HepG2 (cell line): Measurements from ENCODE around the gene RNU7-1. TPM values are rescaled to one million over a fixed set of nuclear protein-coding genes. Genes with fewer than 3 reads are reported as not detected.

Source experiments
- ATRX ChIP-seq: sonication (generic); formaldehyde crosslinking; IDR thresholded peaks from 2 replicates; pipeline ENCODE4 v1.4.0; 2020; ENCODE audit warnings: missing genetic modification reagents, borderline replicate concordance
- BORCS8-MEF2B ChIP-seq: sonication (generic); formaldehyde crosslinking; IDR thresholded peaks from 2 replicates; pipeline ENCODE4 v1.8.0; 2022; ENCODE audit warnings: mild to moderate bottlenecking, missing genetic modification reagents
- CENPX ChIP-seq: sonication (generic); formaldehyde crosslinking; IDR thresholded peaks from 2 replicates; pipeline ENCODE4 v1.9.0; 2021; ENCODE audit warnings: mild to moderate bottlenecking, missing genetic modification reagents, moderate library complexity
- DMAP1 ChIP-seq: IDR thresholded peaks from 2 replicates; pipeline ENCODE4 v1.6.1; 2016
- EHMT2 ChIP-seq: fragments of 200-600 bp; sonication (generic); IDR thresholded peaks from 2 replicates; pipeline ENCODE4 v1.7.0; 2017; ENCODE audit warnings: antibody characterized with exemption, low read depth, low read length, borderline replicate concordance
- HMG20A ChIP-seq: IDR thresholded peaks from 2 replicates; pipeline ENCODE4 v1.6.1; 2016; ENCODE audit warnings: borderline replicate concordance
- IRX3 ChIP-seq: sonication (generic); formaldehyde crosslinking; IDR thresholded peaks from 2 replicates; pipeline ENCODE4 v1.8.1; 2023; ENCODE audit warnings: mild to moderate bottlenecking, low read depth, missing genetic modification reagents, borderline replicate concordance
- KDM2A ChIP-seq: sonication (generic); formaldehyde crosslinking; IDR thresholded peaks from 2 replicates; pipeline ENCODE4 v1.4.0; 2020; ENCODE audit warnings: low read depth, missing genetic modification reagents, borderline replicate concordance
- KLF16 ChIP-seq, 2 experiments: sonication (generic) in 1 of 2; formaldehyde crosslinking in 1 of 2; IDR thresholded peaks; 2 replicates each; pipeline versions ENCODE4 v1.6.1 to v1.8.0; 2016 to 2023; ENCODE audit warnings: missing genetic modification reagents in 2 of 2, missing compliant biosample characterization in 1 of 2
- KMT2A ChIP-seq: sonication (generic); formaldehyde crosslinking; IDR thresholded peaks from 2 replicates; pipeline ENCODE4 v1.4.0; 2020; ENCODE audit warnings: missing genetic modification reagents
- MED13 ChIP-seq: sonication (generic); formaldehyde crosslinking; IDR thresholded peaks from 2 replicates; pipeline ENCODE4 v1.5.0; 2020; ENCODE audit warnings: missing genetic modification reagents
- MZF1 ChIP-seq: sonication (generic); formaldehyde crosslinking; IDR thresholded peaks from 2 replicates; pipeline ENCODE4 v1.8.1; 2023; ENCODE audit warnings: mild to moderate bottlenecking, missing genetic modification reagents, borderline replicate concordance
- NCOR1 ChIP-seq: fragments of 200-600 bp; sonication (generic); IDR thresholded peaks from 2 replicates; pipeline ENCODE4 v1.7.0; 2017; ENCODE audit warnings: antibody characterized with exemption, low read length, borderline replicate concordance
- RFX1 ChIP-seq: fragments of 450-650 bp; IDR thresholded peaks from 2 replicates; pipeline ENCODE4 v1.6.1; 2017
- SP2 ChIP-seq: sonication (generic); formaldehyde crosslinking; IDR thresholded peaks from 2 replicates; pipeline ENCODE4 v1.5.1; 2020; ENCODE audit warnings: mild to moderate bottlenecking, missing genetic modification reagents
- ZBTB8A ChIP-seq: sonication (generic); formaldehyde crosslinking; IDR thresholded peaks from 2 replicates; pipeline ENCODE4 v1.4.0; 2020; ENCODE audit warnings: mild to moderate bottlenecking, low read depth, missing genetic modification reagents, borderline replicate concordance
- ZC3H4 ChIP-seq: sonication (generic); formaldehyde crosslinking; IDR thresholded peaks from 2 replicates; pipeline ENCODE4 v1.4.0; 2020; ENCODE audit warnings: missing genetic modification reagents, borderline replicate concordance
- ZFY ChIP-seq: sonication (generic); formaldehyde crosslinking; IDR thresholded peaks from 2 replicates; pipeline ENCODE4 v1.4.0; 2020; ENCODE audit warnings: missing genetic modification reagents
- ZNF263 ChIP-seq: sonication (generic); formaldehyde crosslinking; IDR thresholded peaks from 2 replicates; pipeline ENCODE4 v1.4.0; 2020; ENCODE audit warnings: missing genetic modification reagents
- ZNF317 ChIP-seq: sonication (generic); formaldehyde crosslinking; IDR thresholded peaks from 2 replicates; pipeline ENCODE4 v1.5.0; 2020; ENCODE audit warnings: mild to moderate bottlenecking, missing genetic modification reagents
- ZNF382 ChIP-seq: sonication (generic); formaldehyde crosslinking; IDR thresholded peaks from 2 replicates; pipeline ENCODE4 v1.5.0; 2020; ENCODE audit warnings: missing genetic modification reagents, mild to moderate bottlenecking, borderline replicate concordance
- ZNF720 ChIP-seq: sonication (generic); formaldehyde crosslinking; IDR thresholded peaks from 2 replicates; pipeline ENCODE4 v1.4.0; 2020; ENCODE audit warnings: missing genetic modification reagents
- ZNF772 ChIP-seq: sonication (generic); formaldehyde crosslinking; IDR thresholded peaks from 2 replicates; pipeline ENCODE4 v1.5.0; 2020; ENCODE audit warnings: mild to moderate bottlenecking, missing genetic modification reagents
- ZSCAN12 ChIP-seq: sonication (generic); formaldehyde crosslinking; IDR thresholded peaks from 2 replicates; pipeline ENCODE4 v1.9.0; 2021; ENCODE audit warnings: mild to moderate bottlenecking, missing genetic modification reagents
- polyA plus RNA-seq, 8 experiments: library from polyadenylated mRNA; depleted of rRNA in 3 of 8; stranded (reverse) in 7 of 8; unstranded in 1 of 8; fragments of >200 nt; fragmentation: Illumina TruSeq in 4 of 8; extraction: Trizol in 4 of 8; gene quantifications; 2 replicates each; pipeline versions ENCODE4 v1.2.1 to v1.2.3, GENCODE V29; 2011 to 2016; ENCODE audit warnings: low read depth in 4 of 8, missing spikeins in 1 of 8, mixed read lengths in 1 of 8; ENCODE audit not compliant: insufficient read depth in 1 of 8
- total RNA-seq, 5 experiments: library from RNA; depleted of rRNA; stranded (reverse); fragments of >200 nt; fragmentation: Illumina TruSeq; extraction: Trizol; gene quantifications; 2 replicates each; pipeline ENCODE4 v1.2.3, GENCODE V29; 2016; ENCODE audit warnings: low read depth in 1 of 5
- TF ChIP-seq, protein P1 (sequence below): sonication (generic); formaldehyde crosslinking; IDR thresholded peaks from 2 replicates; pipeline ENCODE4 v1.5.0; 2020; ENCODE audit warnings: missing genetic modification reagents
- TF ChIP-seq, protein P2 (sequence below), 2 experiments: sonication (generic) in 1 of 2; formaldehyde crosslinking in 1 of 2; IDR thresholded peaks; 2 replicates each; pipeline versions ENCODE4 v1.4.0 to v1.6.1; 2018 to 2020; ENCODE audit warnings: missing genetic modification reagents in 2 of 2, borderline replicate concordance in 1 of 2, low read depth in 1 of 2, mild to moderate bottlenecking in 1 of 2, missing biosample characterization in 1 of 2
- TF ChIP-seq, protein P3 (sequence below): sonication (generic); formaldehyde crosslinking; IDR thresholded peaks from 2 replicates; pipeline ENCODE4 v1.8.0; 2023; ENCODE audit warnings: mild to moderate bottlenecking, missing genetic modification reagents
- TF ChIP-seq, protein P4 (sequence below): IDR thresholded peaks from 2 replicates; pipeline ENCODE4 v1.6.1; 2016; ENCODE audit warnings: low read depth, borderline replicate concordance

The RNU7-1 gene
- total and polyA plus RNA-seq, 2 of the 13 experiments (the other 11 are each of a cell fraction or from before 2014, with no cell fraction given): not detected

DNA sequence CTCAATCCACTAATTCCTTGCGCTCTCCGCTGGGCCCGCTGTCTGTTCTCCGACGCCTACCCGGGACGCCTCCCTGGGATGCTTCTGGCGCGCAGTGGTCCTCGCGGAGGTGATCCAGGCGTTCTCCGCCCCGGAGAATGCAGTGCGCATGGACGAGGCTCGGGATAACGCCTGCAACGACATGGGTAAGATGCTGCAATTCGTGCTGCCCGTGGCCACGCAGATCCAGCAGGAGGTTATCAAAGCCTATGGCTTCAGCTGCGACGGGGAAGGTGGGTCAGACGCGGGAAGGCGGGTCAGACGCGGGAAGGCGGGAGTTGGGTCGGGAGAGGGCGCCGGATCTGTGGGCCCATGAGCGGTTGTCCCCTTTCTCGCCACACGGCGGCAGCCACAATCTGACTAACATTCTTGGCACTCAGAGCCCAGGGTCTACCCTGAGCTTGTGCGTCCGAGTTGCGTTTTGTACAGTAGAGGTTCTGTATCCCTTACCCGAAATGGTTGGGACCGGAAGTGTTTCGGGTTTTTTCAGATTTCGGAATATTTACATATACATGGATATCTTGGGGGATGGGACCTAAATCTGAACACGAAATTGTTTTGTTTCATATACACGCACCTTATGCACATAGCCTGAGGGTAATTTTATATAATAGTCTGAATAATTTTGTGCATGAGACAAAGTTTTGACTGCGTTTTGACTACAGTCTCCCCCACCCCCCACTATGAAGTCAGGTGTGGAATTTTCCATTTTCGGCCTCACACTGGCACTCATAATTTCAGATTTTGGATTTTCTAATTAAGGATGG lies 968 bp downstream of the RNU7-1 start (continued):
- TF ChIP-seq, protein P1, sequence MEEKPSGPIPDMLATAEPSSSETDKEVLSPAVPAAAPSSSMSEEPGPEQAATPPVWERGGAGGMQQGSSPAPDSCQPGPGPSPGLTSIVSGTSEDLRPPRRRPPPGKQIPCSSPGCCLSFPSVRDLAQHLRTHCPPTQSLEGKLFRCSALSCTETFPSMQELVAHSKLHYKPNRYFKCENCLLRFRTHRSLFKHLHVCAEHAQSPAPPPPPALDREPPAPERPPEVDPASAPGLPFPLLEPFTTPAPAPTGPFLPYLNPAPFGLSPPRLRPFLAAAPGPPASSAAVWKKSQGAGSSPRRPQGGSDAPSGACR (CRISPR knock-in tag): no peak
- no peak for TF ChIP-seq RFX1
- TF ChIP-seq HMG20A (CRISPR knock-in tag): 0 out of 2 replicates have a peak, but pooled peaks have one; percentile 38
- no peak for TF ChIP-seq NCOR1
- TF ChIP-seq ZNF317 (CRISPR knock-in tag): no peak; the same call in 1 of the 2 replicates
- TF ChIP-seq ZFY (CRISPR knock-in tag): peak; percentile 62; the same call in 1 of the 2 replicates
- no peak for TF ChIP-seq ZC3H4 (CRISPR knock-in tag)
- peak; percentile 43; the same call in 1 of the 2 replicates for TF ChIP-seq KDM2A (CRISPR knock-in tag)
- TF ChIP-seq ZSCAN12 (CRISPR knock-in tag): no peak
- TF ChIP-seq MED13 (CRISPR knock-in tag): peak; percentile 76; the same call in 1 of the 2 replicates
- no peak for TF ChIP-seq DMAP1 (CRISPR knock-in tag)
- no peak for TF ChIP-seq KMT2A (CRISPR knock-in tag)
- peak; percentile 74; the same call in 1 of the 2 replicates for TF ChIP-seq ZNF772
- no peak for TF ChIP-seq ZBTB8A (CRISPR knock-in tag)
- TF ChIP-seq, protein P2, sequence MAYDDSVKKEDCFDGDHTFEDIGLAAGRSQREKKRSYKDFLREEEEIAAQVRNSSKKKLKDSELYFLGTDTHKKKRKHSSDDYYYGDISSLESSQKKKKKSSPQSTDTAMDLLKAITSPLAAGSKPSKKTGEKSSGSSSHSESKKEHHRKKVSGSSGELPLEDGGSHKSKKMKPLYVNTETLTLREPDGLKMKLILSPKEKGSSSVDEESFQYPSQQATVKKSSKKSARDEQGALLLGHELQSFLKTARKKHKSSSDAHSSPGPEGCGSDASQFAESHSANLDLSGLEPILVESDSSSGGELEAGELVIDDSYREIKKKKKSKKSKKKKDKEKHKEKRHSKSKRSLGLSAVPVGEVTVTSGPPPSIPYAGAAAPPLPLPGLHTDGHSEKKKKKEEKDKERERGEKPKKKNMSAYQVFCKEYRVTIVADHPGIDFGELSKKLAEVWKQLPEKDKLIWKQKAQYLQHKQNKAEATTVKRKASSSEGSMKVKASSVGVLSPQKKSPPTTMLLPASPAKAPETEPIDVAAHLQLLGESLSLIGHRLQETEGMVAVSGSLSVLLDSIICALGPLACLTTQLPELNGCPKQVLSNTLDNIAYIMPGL (CRISPR knock-in tag; IDR thresholded peaks at IDR 0.05; ENCODE audit: borderline replicate concordance in 1 of 2, low read depth in 1 of 2): peak; percentile 86 to 89
- TF ChIP-seq, protein P3, sequence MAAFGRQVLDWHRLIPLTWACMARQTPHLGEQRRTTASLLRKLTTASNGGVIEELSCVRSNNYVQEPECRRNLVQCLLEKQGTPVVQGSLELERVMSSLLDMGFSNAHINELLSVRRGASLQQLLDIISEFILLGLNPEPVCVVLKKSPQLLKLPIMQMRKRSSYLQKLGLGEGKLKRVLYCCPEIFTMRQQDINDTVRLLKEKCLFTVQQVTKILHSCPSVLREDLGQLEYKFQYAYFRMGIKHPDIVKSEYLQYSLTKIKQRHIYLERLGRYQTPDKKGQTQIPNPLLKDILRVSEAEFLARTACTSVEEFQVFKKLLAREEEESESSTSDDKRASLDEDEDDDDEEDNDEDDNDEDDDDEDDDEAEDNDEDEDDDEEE: no peak
- peak; percentile 66; the same call in 1 of the 2 replicates for TF ChIP-seq ZNF263 (CRISPR knock-in tag)
- TF ChIP-seq SP2 (CRISPR knock-in tag): no peak
- TF ChIP-seq ATRX: no peak
- no peak for TF ChIP-seq CENPX (CRISPR knock-in tag)
- TF ChIP-seq ZNF382: no peak
- no peak; the same call in 1 of the 2 replicates for TF ChIP-seq BORCS8-MEF2B (CRISPR knock-in tag)
- no peak for TF ChIP-seq EHMT2
- TF ChIP-seq KLF16 (CRISPR knock-in tag; IDR thresholded peaks at IDR 0.05): no peak; a peak in 1 of 4 replicates
- TF ChIP-seq IRX3 (CRISPR knock-in tag): no peak
- TF ChIP-seq ZNF720 (CRISPR knock-in tag): no peak
- TF ChIP-seq, protein P4, sequence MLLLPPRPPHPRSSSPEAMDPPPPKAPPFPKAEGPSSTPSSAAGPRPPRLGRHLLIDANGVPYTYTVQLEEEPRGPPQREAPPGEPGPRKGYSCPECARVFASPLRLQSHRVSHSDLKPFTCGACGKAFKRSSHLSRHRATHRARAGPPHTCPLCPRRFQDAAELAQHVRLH: 0 out of 2 replicates have a peak, but pooled peaks have one; percentile 4
- no peak for TF ChIP-seq MZF1
